HG02759 (cell line): ENCODE results near the gene KDM4F.
A peak's percentile ranks its signal among the peaks of the same experiment; 100 is the strongest.
"Not testable (repeated sequence)": the region's sequence is repeated elsewhere in the genome, so short reads cannot be mapped to it uniquely, and the experiment has no call there.

Experiments
- ATAC-seq: cut with Tn5 transposase; IDR thresholded peaks from one replicate; pipeline ENCODE4 v1.9.1; 2021; ENCODE audit warnings: mild to moderate bottlenecking, moderate library complexity; ENCODE audit not compliant: unreplicated experiment

KDM4F gene

GRCh38 chr11:95049122-95049521 is at the start of gene KDM4F:
Gene KDM4F (plus strand): TSS chr11:95049422.
- not testable (repeated sequence) for ATAC-seq

- ATAC-seq, result no peak
Measured at GRCh38 chr11:95003716-95004115, 45.5 kb upstream of the KDM4F start.

- ATAC-seq, result no peak
Measured at GRCh38 chr11:95005642-95006041, 43.6 kb upstream of the KDM4F start.

- ATAC-seq, result no peak
Measured at GRCh38 chr11:95011376-95011775, 37.8 kb upstream of the KDM4F start.

GRCh38 chr11:95014184-95014821 is 34.9 kb upstream of the KDM4F start:
- no peak for ATAC-seq

- no peak for ATAC-seq
Measured at GRCh38 chr11:95016139-95016538, 33.1 kb upstream of the KDM4F start.

- not testable (repeated sequence) for ATAC-seq
Measured at GRCh38 chr11:95021468-95021867, 27.8 kb upstream of the KDM4F start.

GRCh38 chr11:95024958-95025357 is 24.3 kb upstream of the KDM4F start, which contains the start of gene KDM4E:
Gene KDM4E (plus strand): TSS chr11:95025258. CDS start chr11:95025558, 300 bp downstream.
- no peak for ATAC-seq

GRCh38 chr11:95025594-95025993 is 23.6 kb upstream of the KDM4F start:
- not testable (repeated sequence) for ATAC-seq

GRCh38 chr11:95028357-95028756 is 20.9 kb upstream of the KDM4F start:
- ATAC-seq, result no peak

- no peak for ATAC-seq
Measured at GRCh38 chr11:95033051-95033450, 16.2 kb upstream of the KDM4F start.

GRCh38 chr11:95035316-95035715 is 13.9 kb upstream of the KDM4F start:
- no peak for ATAC-seq

- ATAC-seq, result peak; percentile 62
Measured at GRCh38 chr11:95037356-95038035, 11.7 kb upstream of the KDM4F start.

- ATAC-seq, result no peak
Measured at GRCh38 chr11:95042239-95042638, 7.0 kb upstream of the KDM4F start.

GRCh38 chr11:95042906-95043305 is 6.3 kb upstream of the KDM4F start:
- ATAC-seq, result no peak

GRCh38 chr11:95044010-95044409 is 5.2 kb upstream of the KDM4F start:
- no peak for ATAC-seq

GRCh38 chr11:95045812-95046211 is 3.4 kb upstream of the KDM4F start:
- ATAC-seq, result no peak

GRCh38 chr11:95050595-95051202 is 1.5 kb downstream of the KDM4F start:
- no peak for ATAC-seq

- ATAC-seq, result no peak
Measured at GRCh38 chr11:95054356-95054755, 5.1 kb downstream of the KDM4F start.

GRCh38 chr11:95055283-95055897 is 6.2 kb downstream of the KDM4F start:
- ATAC-seq, result peak; percentile 98

- ATAC-seq, result no peak
Measured at GRCh38 chr11:95057959-95058358, 8.7 kb downstream of the KDM4F start.

GRCh38 chr11:95058621-95059020 is 9.4 kb downstream of the KDM4F start:
- no peak for ATAC-seq
